Myocyte (in vitro differentiated cells): ENCODE results near the gene CHD2. TPM values are rescaled to one million over a fixed set of nuclear protein-coding genes. Genes with fewer than 3 reads are reported as not detected.
"Not testable (repeated sequence)": the region's sequence is repeated elsewhere in the genome, so short reads cannot be mapped to it uniquely, and the experiment has no call there.

ENCODE experiments used
- DNase-seq: peaks from one replicate; pipeline ENCODE4 v3.0.0-alpha.2; 2012; ENCODE audit warnings: low read depth
- total RNA-seq: library from RNA; depleted of rRNA; stranded (reverse); fragments of >200 nt; gene quantifications from 2 replicates; pipeline ENCODE4 v1.2.3, GENCODE V29; 2014

The CHD2 gene
- total RNA-seq, 1 donor from 2014 or later = 52.4 TPM

- no peak for DNase-seq
Observed at GRCh38 chr15:93033434-93034045, 133.4 kb downstream of the CHD2 start.

GRCh38 chr15:93034512-93034911 is 134.4 kb downstream of the CHD2 start:
- DNase-seq = no peak

GRCh38 chr15:93035092-93035915 is 135.2 kb downstream of the CHD2 start:
- no peak for DNase-seq

GRCh38 chr15:93035953-93036810 is 136.1 kb downstream of the CHD2 start:
- peak; percentile 9 for DNase-seq

- DNase-seq = peak; percentile 94
Observed at GRCh38 chr15:93036951-93037819, 137.1 kb downstream of the CHD2 start.

DNA sequence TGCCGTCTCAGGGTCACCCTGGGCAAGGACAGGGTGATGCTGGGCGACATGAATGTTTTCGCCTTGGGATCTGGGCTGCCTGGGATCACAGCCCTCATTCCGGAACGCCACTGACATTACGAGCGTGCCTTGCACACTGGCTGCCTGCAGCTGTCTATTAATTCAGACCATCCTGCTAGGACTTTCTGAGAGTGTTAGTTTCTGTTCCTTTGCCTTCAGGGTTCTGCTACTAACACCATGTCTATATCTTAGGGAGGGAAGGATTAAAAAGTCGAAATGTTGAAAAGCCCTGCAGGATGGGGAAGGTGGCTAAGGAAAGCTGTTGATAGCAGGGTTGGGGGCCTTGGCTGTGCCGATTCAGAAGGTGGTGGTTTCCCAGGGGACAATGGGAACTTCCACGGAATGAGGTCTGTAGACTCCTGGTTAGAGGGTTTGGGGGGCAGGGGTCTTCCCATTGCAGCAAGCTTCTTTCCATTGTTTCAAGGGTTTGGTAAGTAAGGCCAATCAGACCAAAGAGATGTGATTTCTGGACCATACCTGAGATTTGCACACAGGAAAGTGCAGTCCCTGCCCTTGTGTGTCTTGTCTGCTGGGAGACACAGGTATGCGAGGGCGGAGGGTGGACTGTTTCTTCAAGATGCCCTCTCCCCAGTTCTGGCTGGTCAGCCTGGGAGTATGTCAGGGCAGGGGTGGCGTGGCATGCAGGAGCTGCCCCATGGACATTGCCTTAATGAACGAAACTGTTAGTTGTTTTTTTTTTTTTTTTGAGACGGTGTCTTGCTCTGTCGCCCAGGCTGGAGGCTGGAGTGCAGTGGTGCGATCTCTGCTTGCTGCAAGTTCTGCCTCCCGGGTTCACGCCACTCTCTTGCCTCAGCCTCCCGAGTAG is 137.9 kb downstream of the CHD2 start:
- no peak for DNase-seq

DNA sequence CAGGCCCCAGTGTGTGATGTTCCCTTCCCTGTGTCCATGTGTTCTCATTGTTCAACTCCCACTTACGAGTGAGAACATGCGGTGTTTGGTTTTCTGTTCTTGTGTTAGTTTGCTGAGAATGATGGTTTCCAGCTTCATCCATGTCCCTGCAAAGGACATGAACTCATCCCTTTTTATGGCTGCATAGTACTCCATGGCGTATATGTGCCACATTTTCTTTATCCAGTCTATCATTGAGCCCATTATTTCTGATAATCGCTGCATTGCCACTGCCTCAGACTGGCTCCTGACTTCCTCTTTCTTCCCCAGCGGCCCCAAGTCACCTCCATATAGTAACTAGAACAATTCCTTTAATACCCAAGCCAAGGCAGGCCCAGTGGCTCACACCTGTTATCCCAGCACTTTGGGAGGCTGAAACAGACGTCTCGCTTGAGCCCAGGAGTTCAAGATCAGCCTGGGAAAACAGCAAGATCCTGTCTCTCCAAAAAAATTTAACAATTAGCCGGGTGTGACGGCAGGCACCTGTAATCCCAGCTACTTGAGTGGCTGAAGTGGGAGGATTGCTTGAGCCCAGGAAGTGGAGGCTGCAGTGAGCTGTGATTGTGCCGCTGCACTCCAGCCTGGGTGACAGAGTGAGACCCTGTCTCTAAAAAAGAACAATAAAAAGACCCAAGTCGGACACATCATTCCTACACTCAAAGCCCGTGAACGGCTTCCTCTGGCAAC is 139.6 kb downstream of the CHD2 start:
- not testable (repeated sequence) for DNase-seq

DNA sequence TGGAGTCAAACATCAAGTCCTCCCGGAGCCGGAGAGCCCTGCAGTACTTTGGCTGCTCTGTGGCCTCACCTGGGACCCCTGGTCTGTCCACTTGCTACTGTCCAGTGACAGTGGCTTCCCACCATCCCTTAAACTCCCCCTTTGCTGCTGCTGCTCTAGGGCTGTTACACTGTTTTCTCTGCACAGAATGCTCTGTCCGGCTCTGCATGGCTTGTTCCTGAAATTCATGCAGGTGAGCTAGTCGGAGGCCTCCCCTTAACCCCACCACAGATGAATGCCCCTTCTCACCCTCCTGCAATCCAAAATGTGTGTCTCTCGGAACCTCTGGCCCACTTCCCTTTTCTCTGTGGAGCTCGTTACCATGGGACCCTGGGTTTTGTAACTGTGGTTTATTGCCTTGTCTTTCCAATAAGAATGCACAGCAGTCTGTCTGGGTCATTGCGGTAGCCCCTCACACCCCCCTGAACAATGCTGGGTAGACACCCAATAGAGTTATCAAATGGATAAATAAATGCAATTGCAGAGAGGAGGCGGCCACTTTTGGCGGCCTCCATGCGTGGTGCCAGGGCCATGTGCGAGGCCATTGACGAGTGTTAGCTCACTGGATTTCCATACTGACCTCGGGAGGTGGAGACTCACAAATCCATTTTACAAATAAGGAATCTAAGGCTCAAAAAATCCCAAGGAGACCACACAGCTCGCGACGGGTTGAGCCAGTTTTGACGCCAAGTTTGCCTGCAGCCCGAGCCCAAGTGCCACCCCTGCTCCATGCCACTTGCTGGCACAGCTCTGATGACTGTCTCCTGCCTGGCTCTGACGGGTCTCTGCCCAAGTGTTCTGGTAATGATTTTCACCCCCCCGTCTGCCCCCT is 140.4 kb downstream of the CHD2 start:
- DNase-seq = no peak

DNA sequence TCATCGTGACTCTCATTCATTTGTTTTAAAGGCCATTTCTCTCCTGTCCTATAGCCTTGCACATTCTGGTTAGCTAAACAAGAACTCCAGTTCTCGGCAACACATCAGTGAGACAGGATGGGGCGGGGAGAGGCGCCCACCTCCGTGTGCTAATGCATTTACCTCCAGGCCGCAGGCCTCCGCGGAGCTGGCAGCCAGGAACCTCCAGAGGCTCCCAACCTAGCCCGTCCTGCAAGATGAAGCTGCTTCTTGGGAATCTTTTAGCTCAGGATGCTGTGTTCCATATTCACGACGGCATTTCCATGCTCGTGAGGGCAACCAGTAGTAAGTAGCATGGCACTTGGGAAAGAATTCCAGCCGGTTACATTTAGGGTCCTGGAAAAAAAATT is 141.0 kb downstream of the CHD2 start:
- no peak for DNase-seq

DNA sequence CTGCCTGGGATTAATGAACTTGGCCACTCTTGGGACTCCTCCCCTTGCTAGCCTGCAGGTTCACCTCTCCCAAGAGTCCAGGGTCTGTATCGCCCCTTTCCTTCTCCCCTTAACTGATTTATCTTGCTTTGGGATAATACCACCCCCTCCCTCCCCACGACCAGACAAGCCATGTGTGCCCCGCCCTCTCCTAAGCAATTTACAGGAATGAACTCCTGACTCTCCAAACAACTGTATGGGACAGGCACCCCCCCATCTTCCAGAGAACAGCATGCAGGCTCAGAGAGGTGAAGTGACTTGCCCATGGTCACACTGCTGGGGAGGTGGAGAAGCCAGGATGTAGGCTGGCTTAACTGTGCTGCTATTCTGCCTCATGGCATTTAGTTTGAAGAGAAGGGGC is 142.1 kb downstream of the CHD2 start:
- DNase-seq = no peak

DNA sequence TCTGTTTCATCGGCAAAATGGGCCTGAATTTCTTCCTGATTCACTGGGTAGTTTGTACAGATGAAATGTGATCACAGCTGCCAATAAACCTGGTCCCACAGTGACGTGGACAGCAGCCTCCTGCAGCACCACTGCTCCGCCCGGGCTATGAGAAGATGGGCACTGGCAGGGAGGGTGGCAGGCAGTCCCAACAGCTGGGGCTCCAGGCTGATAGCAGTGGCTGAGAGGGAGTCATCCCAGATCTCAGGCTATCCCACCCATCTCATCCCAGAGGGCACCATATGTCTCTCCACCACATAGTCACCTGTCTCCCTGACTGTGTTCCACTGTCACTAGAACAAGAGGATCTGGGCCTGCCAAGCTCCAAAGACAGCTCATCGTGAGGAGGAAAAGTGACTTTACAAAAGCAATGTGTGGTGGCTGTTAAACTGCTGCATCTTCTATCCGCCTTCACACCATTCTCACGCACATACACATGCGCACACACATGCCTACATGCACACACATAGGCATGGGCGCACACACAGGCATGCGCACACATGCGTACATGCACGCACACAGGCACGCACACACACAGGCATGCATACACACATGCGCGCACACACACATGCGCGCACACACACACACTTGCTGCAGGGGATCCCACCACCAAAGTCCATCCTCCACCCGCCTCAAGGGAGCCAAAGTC is 142.7 kb downstream of the CHD2 start:
- peak; percentile 60 for DNase-seq

- DNase-seq = no peak
Observed at GRCh38 chr15:93043621-93044300, 143.6 kb downstream of the CHD2 start.

DNA sequence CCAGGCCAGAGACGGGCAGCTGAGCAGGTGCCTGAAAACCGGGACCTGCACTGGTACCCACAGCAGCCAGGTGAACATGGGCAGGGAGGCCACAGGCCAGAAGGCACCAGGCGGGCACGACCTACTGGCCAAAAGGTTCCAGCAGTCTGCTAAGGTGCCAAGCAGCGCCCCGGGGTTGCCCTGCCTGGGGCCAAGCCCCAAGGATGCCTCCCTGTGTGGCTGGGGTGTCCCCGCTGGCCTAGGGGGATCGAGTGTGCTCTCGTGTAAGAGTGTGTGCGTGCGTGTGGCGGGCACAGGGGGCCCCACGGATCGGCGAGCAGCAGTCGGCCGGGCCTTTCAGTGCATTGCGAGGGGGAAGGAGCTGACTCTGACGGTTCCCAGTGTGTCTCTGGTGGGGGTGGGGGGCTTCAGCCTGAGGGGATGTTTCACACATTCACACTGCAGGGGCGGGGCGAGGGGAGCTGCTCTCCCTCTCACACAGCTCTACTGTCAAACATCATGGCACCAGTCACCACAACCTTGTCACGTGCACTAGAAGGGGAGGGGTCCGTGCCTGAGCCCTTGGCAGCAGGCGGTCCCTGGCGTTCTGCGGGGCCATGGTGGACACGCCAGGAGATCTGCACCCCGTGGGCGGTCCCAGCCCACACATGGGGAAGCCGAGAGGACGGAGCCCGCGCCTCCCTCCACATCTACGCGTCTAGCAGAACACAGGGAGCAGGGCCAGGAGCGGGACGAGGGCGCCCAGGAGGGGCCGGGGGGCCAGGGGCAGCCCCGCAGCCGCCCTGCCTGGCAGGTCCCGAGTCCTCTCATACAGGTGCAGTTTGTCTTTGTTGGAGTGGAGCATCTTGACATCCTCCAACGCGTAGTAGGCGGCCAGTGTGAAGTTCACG is 144.4 kb downstream of the CHD2 start:
- no peak for DNase-seq

DNA sequence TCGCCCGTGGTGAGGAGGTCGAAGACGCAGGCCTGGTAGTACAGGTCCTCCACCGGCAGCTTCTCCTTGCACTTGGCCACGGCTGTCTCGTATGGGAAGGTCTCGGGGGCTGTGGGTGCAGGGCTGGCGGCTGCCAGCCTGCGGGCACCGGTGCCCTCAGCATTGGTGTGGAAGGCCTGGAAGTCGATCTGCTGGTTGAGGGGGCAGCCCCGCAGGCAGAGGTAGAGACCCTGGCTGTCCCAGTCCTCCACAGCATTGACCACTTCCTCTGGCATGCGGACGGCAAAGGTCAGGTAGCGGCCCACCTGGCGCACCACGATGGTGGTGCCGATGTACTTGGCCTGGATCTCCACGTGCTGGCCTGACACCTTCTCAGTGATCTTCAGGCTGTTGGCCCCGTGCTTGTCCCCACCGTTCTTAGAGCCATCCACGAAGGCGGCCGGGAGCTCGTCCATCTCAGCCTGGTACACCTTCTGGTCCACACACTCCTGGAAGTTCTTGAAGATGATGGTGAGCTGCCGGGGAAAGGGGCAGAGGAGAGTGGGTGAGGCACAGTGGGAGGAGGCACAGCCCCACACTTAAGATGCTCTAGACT is 145.2 kb downstream of the CHD2 start:
- DNase-seq = no peak

- no peak for DNase-seq
Observed at GRCh38 chr15:93046120-93046519, 146.0 kb downstream of the CHD2 start.

DNA sequence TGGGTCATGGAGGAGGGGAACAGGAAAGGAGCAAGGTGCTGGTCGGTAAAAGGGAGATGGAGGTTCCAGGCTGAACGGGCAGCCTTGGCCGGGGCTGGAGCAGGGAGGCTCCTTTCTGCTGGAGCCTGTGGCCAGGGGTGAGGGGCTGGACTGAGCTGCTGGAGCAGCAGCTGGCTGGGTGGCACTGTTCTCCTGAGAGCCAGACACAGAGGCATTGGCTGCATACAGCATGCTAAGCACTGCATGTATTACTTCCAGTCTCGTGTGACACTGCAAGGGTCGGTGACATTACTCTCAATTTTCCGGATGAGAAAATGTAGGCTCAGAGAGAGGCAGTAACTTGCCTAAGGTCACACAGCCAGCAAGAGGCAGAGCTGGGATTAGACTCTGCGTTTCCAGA is 146.6 kb downstream of the CHD2 start:
- no peak for DNase-seq
